A549 (cell line): ENCODE results near the gene ZNF683. TPM values are rescaled to one million over a fixed set of nuclear protein-coding genes. Genes with fewer than 3 reads are reported as not detected.

ENCODE experiments used
- ATAC-seq, 2 experiments: fragments of 200-7000 bp in 1 of 2; fragments of >200 bp in 1 of 2; cut with Nextera tagmentation in 1 of 2; cut with Tn5 transposase in 1 of 2; 3 replicates each; pipeline versions ENCODE4 v1.8.0 to v1.9.1; 2018 to 2020; ENCODE audit warnings: mild to moderate bottlenecking in 1 of 2, moderate library complexity in 1 of 2
- CTCF ChIA-PET: fragments of 300-600 bp; sonication (Branson Sonifier 250); formaldehyde crosslinking; extraction: SDS; loops from one replicate; lab custom pipeline; 2021; ENCODE audit warnings: antibody characterized with exemption, inconsistent platforms; lab: Yijun Ruan, JAX
- POLR2A ChIA-PET: fragments of 350-600 bp; formaldehyde crosslinking; extraction: SDS; loops from one replicate; lab custom pipeline; 2021; ENCODE audit warnings: antibody characterized with exemption, inconsistent platforms; lab: Yijun Ruan, JAX
- DNase-seq, 2 experiments: peaks; one replicate each; pipeline versions ENCODE4 v3.0.0 to v3.0.0-alpha.2; 2011 to 2016; ENCODE audit warnings: low read depth in 1 of 2, low spot score in 1 of 2
- FAIRE-seq: peaks from 2 replicates; lab custom pipeline; 2011; peaks lifted over from hg19 to GRCh38; lab: Jason Lieb, UNC
- H3K27ac ChIP-seq, 2 experiments: fragments of >200 bp; sonication (Bioruptor Twin); formaldehyde crosslinking; 3 replicates each; pipeline ENCODE4 v1.5.1; 2016 to 2017
- H3K4me1 ChIP-seq: fragments of >200 bp; sonication (Bioruptor Twin); formaldehyde crosslinking; 3 replicates; pipeline ENCODE4 v1.6.1; 2016
- H3K4me2 ChIP-seq: fragments of >200 bp; sonication (Bioruptor Twin); formaldehyde crosslinking; 3 replicates; pipeline ENCODE4 v1.6.1; 2016
- H3K4me3 ChIP-seq: fragments of >200 bp; sonication (Bioruptor Twin); formaldehyde crosslinking; 3 replicates; pipeline ENCODE4 v1.5.1; 2016
- H3K9me3 ChIP-seq: fragments of >200 bp; sonication (Bioruptor Twin); formaldehyde crosslinking; 3 replicates; pipeline ENCODE4 v1.6.1; 2016
- CHD4 ChIP-seq: fragments of 200-600 bp; sonication (generic); IDR thresholded peaks from 2 replicates; pipeline ENCODE4 v1.6.1; 2016; ENCODE audit warnings: antibody characterized with exemption, mild to moderate bottlenecking, borderline replicate concordance
- E2F6 ChIP-seq: IDR thresholded peaks from 2 replicates; pipeline ENCODE4 v1.6.1; 2012; ENCODE audit warnings: low read depth, borderline replicate concordance
- ESRRA ChIP-seq: fragments of 150-350 bp; IDR thresholded peaks from 2 replicates; pipeline ENCODE4 v1.6.1; 2014; ENCODE audit warnings: mild to moderate bottlenecking, low read length, borderline replicate concordance
- FOSB ChIP-seq: fragments of 250-450 bp; sonication (Bioruptor Pico); IDR thresholded peaks from 2 replicates; pipeline ENCODE4 v1.5.0; 2020; ENCODE audit warnings: mild to moderate bottlenecking, moderate library complexity
- HDAC2 ChIP-seq: fragments of 200-600 bp; sonication (generic); IDR thresholded peaks from 2 replicates; pipeline ENCODE4 v1.6.1; 2016
- HOXB13 ChIP-seq: fragments of 250-450 bp; sonication (Bioruptor Pico); IDR thresholded peaks from 2 replicates; pipeline ENCODE4 v1.5.0; 2020; ENCODE audit warnings: low read depth, mild to moderate bottlenecking, moderate library complexity
- KDM5A ChIP-seq: fragments of 200-600 bp; sonication (generic); IDR thresholded peaks from 2 replicates; pipeline ENCODE4 v1.6.1; 2016; ENCODE audit warnings: antibody characterized with exemption, mild to moderate bottlenecking
- MAX ChIP-seq: IDR thresholded peaks from 2 replicates; pipeline ENCODE4 v1.6.1; 2012
- MAZ ChIP-seq: fragments of 150-350 bp; IDR thresholded peaks from 2 replicates; pipeline ENCODE4 v1.6.1; 2014; ENCODE audit warnings: antibody characterized with exemption, low read depth, low read length, borderline replicate concordance
- NFE2L2 ChIP-seq: fragments of 150-350 bp; conservative IDR thresholded peaks from 2 replicates; pipeline ENCODE4 v1.6.1; 2014; ENCODE audit warnings: low read length
- NPAS2 ChIP-seq: fragments of 250-450 bp; sonication (Bioruptor Pico); IDR thresholded peaks from 2 replicates; pipeline ENCODE4 v1.8.0; 2022; ENCODE audit warnings: mild to moderate bottlenecking, moderate library complexity, borderline replicate concordance
- RAD21 ChIP-seq, 2 experiments: fragments of >200 bp in 1 of 2; sonication (Bioruptor Twin) in 1 of 2; formaldehyde crosslinking in 1 of 2; IDR thresholded peaks in 1 of 2; conservative IDR thresholded peaks in 1 of 2; 2 replicates in 1 of 2; 3 replicates in 1 of 2; pipeline ENCODE4 v1.6.1; 2012 to 2018; ENCODE audit warnings: inconsistent platforms in 1 of 2
- REST ChIP-seq: fragments of 200-600 bp; sonication (generic); IDR thresholded peaks from 2 replicates; pipeline ENCODE4 v1.6.1; 2016; ENCODE audit warnings: antibody characterized with exemption, mild to moderate bottlenecking, moderate library complexity
- RFX5 ChIP-seq: fragments of 450-650 bp; IDR thresholded peaks from 2 replicates; pipeline ENCODE4 v1.7.1; 2014; ENCODE audit warnings: antibody characterized with exemption, mild to moderate bottlenecking, moderate library complexity
- SMC3 ChIP-seq: fragments of >200 bp; sonication (Bioruptor Twin); formaldehyde crosslinking; IDR thresholded peaks from 3 replicates; pipeline ENCODE4 v1.6.1; 2018; ENCODE audit warnings: inconsistent platforms
- SREBF2 ChIP-seq: fragments of 450-650 bp; IDR thresholded peaks from 2 replicates; pipeline ENCODE4 v1.6.1; 2014; ENCODE audit warnings: mild to moderate bottlenecking, moderate library complexity
- TFCP2L1 ChIP-seq: fragments of 250-450 bp; sonication (Bioruptor Pico); IDR thresholded peaks from 2 replicates; pipeline ENCODE4 v1.5.0; 2021; ENCODE audit warnings: mild to moderate bottlenecking
- ZNF302 ChIP-seq: fragments of 250-450 bp; sonication (Bioruptor Pico); IDR thresholded peaks from 2 replicates; pipeline ENCODE4 v1.9.0; 2021; ENCODE audit warnings: inconsistent platforms, mild to moderate bottlenecking, moderate library complexity
- ZSCAN20 ChIP-seq: fragments of 250-450 bp; sonication (Bioruptor Pico); IDR thresholded peaks from 2 replicates; pipeline ENCODE4 v1.8.0; 2022; ENCODE audit warnings: mild to moderate bottlenecking, moderate library complexity
- WGBS: methylation state at CpG from one replicate; pipeline ENCODE4 v1.1.6; 2017; ENCODE audit errors: missing lambda C conversion rate; 5-methylcytosine and 5-hydroxymethylcytosine counted together
- polyA plus RNA-seq, 4 experiments: library from polyadenylated mRNA; depleted of rRNA in 3 of 4; stranded (reverse); fragments of >200 nt; fragmentation: RNase III in 1 of 4; extraction: RNeasy Plus Mini Kit Qiagen cat#74134 plus additional on column Dnase treatment in 1 of 4; gene quantifications; 2 replicates in 3 of 4; 3 replicates in 1 of 4; pipeline ENCODE4 v1.2.3, GENCODE V29; 2011 to 2017
- TF ChIP-seq, protein P1 (sequence below): fragments of >200 bp; sonication (Bioruptor Twin); formaldehyde crosslinking; IDR thresholded peaks from 3 replicates; pipeline ENCODE4 v1.5.1; 2016
- TF ChIP-seq, protein P2 (sequence below): fragments of >200 bp; sonication (Bioruptor Twin); formaldehyde crosslinking; IDR thresholded peaks from 2 replicates; pipeline ENCODE4 v1.6.1; 2016

The ZNF683 gene
- polyA plus RNA-seq, 2 of the 4 experiments (the other 2 are of a cell fraction), result not detected

DNA sequence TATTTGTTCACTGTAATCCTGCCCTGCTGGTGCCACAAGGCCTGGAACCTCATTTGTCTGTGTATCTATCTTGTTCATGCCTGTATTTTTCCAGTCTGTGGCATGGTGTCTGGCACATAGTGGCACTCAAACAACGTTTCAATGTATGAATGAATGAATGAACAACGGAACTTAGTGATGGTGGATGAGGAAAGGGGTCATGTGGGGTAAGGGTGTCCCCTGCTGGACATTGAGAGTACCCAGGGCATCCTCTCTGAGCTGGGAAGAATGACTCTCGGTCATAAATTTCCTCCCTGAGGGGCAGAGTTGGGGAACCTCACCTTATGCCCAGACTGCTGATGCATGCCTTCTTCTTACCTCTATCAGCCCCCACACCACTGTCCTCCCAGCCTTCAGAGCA, 18.9 kb upstream of the ZNF683 start:
- Histone ChIP-seq H3K4me3 (no peak overlapping the region), H3K4me1 (peaks cover 24% of the 10 kb centered on the region), H3K9me3 (no peaks in the 10 kb centered on the region)
- ChIA-PET POLR2A (no interaction called here), CTCF (interaction anchor here (0.6 to 3.7 kb wide), 43 partner anchors 10 to 287 kb away, joined by 3 to 34 read pairs (median 4); partner anchors contain the start of genes CATSPER4, CEP85, SH3BGRL3 and ZNF593)
- ATAC-seq (peak; percentile 91 to 92), FAIRE-seq (no peak), DNase-seq (peak; percentile 68 to 69)
- WGBS, result 5% methylated on average over 3 of the region's 3 CpGs
- TF ChIP-seq E2F6 (no peak), HDAC2 (no peak), ZNF302 (no peak), TFCP2L1 (no peak), KDM5A (no peak), SMC3 (peak; percentile 82), NPAS2 (CRISPR knock-in tag) (no peak), HOXB13 (CRISPR knock-in tag) (no peak), MAZ (no peak), REST (no peak), FOSB (CRISPR knock-in tag) (no peak), RFX5 (no peak), NFE2L2 (no peak), CHD4 (no peak), ZSCAN20 (CRISPR knock-in tag) (no peak), RAD21 (conservative IDR thresholded peaks at IDR 0.05 in 1 of 2, IDR thresholded peaks at IDR 0.05 in 1 of 2) (peak; percentile 86 to 93)
- TF ChIP-seq, protein P1, sequence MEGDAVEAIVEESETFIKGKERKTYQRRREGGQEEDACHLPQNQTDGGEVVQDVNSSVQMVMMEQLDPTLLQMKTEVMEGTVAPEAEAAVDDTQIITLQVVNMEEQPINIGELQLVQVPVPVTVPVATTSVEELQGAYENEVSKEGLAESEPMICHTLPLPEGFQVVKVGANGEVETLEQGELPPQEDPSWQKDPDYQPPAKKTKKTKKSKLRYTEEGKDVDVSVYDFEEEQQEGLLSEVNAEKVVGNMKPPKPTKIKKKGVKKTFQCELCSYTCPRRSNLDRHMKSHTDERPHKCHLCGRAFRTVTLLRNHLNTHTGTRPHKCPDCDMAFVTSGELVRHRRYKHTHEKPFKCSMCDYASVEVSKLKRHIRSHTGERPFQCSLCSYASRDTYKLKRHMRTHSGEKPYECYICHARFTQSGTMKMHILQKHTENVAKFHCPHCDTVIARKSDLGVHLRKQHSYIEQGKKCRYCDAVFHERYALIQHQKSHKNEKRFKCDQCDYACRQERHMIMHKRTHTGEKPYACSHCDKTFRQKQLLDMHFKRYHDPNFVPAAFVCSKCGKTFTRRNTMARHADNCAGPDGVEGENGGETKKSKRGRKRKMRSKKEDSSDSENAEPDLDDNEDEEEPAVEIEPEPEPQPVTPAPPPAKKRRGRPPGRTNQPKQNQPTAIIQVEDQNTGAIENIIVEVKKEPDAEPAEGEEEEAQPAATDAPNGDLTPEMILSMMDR, result peak; percentile 82
- TF ChIP-seq, protein P2, sequence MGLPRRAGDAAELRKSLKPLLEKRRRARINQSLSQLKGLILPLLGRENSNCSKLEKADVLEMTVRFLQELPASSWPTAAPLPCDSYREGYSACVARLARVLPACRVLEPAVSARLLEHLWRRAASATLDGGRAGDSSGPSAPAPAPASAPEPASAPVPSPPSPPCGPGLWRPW, result no peak
- TF ChIP-seq, all 56 proteins: peak for 3
- peak overlapping the region; percentile 22 for H3K4me2 ChIP-seq
- H3K27ac ChIP-seq, result peak overlapping the region in 1 of 2 experiments; percentile 7; a peak in 1 of 6 replicates

- CTCF ChIA-PET, result interaction anchor here (1.1 to 3.7 kb wide), 11 partner anchors 12 to 290 kb away, joined by 3 to 34 read pairs (median 6); partner anchors contain the start of genes ZNF593 and ZNF683
- 84% methylated on average over 2 of the region's 4 CpGs for WGBS
- H3K9me3 ChIP-seq, result no peaks in the 10 kb centered on the region
- TF ChIP-seq MAX (no peak), ESRRA (no peak), SREBF2 (no peak), ZSCAN20 (CRISPR knock-in tag) (no peak)
- POLR2A ChIA-PET, result no interaction called here
- no peak for FAIRE-seq
- H3K27ac ChIP-seq, result 0 out of 6 replicates have a peak overlapping the region, but pooled peaks of 1 of the 2 experiments have one; percentile 31
- no peak for DNase-seq
- no peak for ATAC-seq
- H3K4me2 ChIP-seq, result no peak overlapping the region
- H3K4me3 ChIP-seq, result no peak overlapping the region
- H3K4me1 ChIP-seq, result peaks cover 21% of the 10 kb centered on the region
Measured at GRCh38 chr1:26389604-26390247, 17.2 kb upstream of the ZNF683 start.
